ENCODE data around the gene PSMF1.

PSMF1 gene, protein sequence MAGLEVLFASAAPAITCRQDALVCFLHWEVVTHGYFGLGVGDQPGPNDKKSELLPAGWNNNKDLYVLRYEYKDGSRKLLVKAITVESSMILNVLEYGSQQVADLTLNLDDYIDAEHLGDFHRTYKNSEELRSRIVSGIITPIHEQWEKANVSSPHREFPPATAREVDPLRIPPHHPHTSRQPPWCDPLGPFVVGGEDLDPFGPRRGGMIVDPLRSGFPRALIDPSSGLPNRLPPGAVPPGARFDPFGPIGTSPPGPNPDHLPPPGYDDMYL

DNA sequence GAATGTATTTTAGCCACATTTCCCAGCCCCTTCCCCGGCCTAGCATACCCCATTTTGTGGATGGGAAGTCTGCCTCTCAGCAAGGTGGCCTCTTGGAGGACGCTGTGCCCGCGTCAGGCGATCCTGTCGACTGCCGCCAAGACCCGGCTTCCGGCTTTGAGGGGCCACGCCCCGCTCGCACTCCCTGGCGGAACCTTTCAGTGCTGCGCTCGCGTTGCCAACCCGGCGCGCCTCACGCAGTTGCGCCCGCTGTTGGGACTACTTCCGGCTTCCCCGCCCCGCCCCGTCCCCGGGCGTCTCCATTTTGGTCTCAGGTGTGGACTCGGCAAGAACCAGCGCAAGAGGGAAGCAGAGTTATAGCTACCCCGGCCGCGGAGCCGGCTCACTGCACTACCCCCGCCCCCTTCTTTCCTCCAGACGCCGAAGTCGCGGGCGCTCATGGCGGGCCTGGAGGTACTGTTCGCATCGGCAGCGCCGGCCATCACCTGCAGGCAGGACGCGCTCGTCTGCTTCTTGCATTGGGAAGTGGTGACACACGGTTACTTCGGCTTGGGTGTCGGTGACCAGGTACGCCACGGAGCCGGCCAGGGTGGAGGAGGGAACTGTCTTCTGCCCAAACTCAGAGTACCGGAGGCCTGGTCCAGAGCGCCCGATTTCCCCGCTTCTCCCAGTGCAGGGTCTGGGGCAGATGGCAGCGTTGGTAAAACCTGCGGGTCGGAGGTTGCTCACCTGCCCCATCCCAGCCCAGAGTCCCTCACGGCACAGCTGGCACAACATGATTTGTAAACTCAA lies at the start of gene PSMF1:
TSS of gene PSMF1 (plus strand) at position 267 of the 792 bp plus-strand sequence. CDS start at position 439, 172 bp downstream.
- peak; percentile 90 for DNase-seq (ENCODE audit: low read depth)

DNA sequence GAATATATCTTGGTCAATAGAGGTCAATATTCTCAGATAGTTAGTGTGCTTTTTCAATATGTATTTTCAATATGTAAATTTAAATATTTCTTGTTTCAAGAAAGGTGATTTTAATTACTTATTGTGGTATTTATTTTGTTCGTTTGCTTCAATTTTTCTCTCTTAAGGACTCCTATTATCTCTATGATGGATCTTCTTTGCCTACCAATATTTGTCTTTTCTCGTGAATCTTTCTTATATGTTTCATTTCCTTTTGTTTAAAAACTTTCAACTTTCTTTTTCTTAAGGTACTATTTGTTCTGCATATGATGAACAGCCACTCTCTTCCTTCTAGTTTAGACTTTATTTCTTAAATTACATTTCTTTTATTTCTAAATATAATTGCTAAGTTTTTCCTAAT lies 46.1 kb upstream of the PSMF1 start:
- DNase-seq (ENCODE audit: low read depth): no peak

DNA sequence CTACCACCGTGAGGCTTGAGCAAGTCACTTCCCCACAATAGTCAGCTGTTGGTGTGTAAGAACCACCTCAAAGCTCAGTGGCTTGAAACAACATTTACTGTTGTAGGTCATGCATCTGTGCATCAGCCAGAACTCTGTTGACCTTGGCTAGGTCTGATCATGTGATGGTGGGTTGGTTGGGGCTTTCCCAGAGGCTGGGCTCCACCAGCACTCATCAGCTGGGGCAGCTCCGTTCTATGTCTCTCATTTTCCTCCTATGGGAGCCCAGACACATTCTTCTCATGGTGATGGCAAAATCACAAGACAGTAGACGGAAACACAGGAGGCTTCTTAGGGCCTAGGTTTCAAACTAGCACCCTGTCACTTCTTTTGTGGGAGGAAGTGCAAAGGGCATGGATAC lies 42.8 kb upstream of the PSMF1 start:
- DNase-seq (ENCODE audit: low read depth): no peak

DNA sequence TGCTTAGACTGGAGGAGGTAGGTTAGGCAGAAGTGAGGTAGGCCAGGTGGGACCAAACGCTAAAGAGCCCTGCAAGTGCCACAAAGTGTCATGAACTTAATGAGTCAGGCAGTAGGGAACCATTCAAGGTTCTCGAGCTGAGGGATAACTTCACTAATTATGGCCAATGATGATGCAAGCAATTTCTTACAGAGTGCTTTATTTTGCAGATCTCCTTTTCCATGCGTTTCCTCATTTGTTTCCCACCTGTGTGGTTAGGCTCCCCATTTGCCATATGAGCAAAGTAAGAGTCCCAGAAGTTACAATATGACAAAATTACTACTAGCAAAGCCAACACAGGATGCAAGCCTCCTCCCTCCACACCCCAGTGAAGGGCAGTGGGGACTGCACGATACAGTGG lies 36.5 kb upstream of the PSMF1 start:
- no peak for DNase-seq (ENCODE audit: low read depth)

DNA sequence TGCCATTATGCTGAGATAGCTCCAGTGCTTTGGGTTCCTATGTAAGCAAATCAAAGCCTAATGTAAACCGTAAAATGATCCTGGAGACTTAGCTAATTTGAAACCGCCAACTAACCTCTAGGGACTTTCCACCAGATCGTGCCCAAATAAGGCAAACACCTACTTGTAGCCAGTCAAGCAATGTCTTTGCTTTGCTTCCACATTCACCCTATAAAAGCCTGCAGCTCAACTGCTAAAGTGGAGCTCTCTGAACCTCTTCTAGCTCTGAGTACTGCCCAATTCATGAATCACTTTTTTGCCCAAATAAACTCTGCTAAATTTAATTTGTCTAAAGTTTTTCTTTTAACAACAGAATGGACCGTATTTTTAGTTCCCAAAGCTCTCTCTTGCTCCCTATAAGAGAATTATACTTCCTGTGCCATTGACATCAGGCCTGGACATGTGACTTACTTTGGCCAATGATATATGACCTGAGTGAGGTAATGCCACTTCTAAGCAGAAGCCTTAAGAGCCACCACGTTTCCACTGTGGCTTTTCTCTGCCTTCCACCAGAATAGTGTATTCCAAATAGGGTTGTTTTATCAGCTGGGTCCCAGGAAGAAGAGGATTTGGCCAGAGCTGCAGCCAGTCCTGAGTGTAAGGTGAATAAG lies 34.8 kb upstream of the PSMF1 start:
- DNase-seq (ENCODE audit: low read depth): no peak

DNA sequence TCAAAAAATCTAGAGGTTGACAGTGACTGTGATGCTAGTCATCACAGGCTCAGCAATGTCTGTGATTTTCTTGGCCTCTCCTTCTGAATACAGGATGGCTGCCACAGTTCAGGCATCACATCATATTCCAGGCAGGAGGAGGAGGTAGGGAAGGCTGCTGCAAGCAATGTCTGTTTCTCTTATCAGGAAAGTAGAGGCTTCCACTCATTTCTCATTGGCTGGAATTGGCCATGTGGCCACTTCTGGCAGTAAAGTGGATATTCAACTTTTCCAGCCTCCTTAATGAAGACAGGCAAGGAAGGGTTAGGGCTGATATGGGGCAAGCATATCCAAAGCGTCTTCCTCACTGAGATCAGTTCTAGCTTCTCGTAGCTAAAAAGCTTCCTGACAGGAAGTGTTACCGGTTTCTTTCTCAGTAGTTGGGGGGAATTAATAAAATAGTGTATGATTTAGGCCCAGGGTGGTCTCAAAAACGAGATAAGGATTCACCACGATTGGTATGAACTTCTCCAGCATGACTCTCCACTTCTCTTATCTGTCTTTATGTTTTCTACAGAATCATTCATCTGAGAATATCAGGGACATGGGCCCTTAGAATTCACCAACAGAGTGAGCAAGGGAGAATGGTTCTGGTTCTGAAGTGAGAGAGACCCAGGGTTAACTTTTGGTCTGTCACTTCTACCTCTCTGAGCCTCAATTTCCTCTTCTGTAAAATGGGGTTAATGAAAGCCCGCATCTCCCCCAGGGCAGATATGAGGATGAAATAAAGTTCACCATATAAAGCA lies 32.7 kb upstream of the PSMF1 start:
- DNase-seq (ENCODE audit: low read depth): no peak

DNA sequence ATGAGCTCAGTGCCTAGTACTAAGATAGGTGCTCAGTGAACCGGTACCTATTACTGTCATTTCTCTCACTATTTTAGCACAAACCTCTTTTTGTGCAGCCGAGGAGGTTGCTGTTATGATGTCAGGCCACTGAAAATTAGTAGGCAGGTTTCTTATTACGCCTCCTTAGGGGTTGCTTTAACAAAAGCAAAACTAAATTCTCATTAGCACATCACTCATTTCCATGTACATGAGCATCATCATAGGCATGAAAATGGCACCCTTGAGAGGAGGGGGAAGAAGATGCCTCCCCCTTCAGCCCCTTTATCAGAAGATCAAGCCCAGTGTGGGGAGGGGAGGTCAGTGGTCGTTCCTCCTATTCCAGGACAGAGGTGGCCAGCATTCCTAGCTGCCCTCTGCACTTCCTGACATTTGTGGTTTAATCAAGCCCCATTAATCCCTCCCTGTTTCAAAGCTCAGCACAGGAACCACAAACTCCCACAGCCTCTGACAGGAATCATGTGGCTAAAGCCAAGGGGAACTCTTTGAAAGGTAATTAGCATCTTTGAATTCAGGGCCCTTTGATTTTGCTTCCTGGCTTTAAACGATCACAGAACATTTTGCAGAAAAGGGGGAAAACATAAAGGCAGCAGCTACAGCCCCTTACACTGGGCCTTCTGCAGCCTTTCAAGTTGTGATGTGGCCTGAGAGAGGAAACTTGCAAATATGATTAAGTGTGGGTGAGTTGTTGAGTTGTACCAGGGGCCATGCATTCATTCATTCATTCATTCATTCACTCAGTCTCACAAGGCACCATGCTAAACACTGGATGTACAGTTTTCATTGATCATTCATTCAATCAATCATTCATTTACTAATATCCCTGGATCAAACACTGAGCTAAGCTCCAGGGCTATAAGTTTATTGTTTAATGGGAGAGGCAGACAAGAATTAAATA lies 31.9 kb upstream of the PSMF1 start:
- no peak for DNase-seq (ENCODE audit: low read depth)

DNA sequence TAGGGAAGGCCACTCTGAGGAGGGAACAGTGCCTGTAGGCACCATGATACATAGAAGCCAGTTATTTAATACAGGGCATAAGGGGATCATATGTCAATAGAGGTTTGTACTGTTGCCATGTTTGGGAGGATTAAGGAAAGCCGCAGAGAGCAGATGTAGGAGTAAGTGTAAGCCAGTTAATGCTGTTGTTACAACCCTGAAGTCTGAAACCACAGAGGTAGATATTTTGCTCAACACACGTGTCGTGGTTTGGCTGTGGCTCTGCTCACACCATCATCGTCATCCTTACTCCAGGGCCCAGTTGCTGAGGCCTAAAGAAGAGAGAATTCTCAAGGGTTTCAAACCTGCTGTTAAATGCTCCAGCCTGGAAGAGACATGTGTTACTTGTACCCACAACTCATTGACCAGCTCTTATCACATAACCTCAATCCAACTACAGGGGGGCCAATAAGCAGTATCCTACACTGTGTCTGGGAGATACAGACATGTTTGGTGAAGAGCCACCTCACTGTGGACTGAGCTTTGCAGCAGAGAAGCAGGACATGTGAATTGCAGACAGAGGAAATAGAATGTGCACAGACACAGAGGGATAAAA lies 31.0 kb upstream of the PSMF1 start:
- DNase-seq (ENCODE audit: low read depth): no peak

DNA sequence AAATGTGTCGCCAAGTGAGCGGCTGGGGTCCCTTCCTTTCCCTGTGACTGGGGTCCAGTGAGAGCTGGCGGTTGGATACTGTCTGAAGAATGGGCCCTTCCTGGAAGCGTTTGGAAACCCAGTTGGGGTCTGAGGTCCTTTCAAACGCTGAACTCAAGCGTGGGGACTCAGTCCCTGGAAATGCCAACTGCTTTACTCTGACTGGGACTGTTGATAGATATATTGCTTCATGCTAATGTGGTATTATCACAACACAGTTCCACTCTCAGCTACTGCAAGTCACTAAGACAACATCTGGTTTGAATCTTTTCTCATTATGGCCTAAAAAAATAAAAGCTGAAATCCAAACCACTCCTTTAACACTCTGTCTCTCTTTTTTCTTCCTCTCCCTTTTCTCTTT lies 23.7 kb upstream of the PSMF1 start:
- no peak for DNase-seq (ENCODE audit: low read depth)

DNA sequence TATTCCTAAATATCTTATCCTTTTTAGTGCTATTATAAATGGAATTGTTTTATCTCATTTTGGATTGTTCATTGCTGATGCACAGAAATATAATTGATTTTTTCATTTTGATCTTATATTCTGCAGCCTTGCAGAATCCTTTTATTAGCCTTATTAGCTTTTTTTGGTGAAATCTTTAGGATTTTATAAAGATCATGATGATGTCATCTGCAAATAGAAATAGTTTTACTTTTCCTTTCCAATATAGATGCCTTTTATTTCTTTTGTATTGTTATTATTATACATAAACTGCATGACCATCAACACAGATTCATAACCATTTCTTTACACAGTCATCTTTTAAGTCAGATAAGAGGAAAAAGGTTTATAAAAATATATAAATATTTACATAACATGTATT lies 16.9 kb upstream of the PSMF1 start:
- no peak for DNase-seq (ENCODE audit: low read depth)

DNA sequence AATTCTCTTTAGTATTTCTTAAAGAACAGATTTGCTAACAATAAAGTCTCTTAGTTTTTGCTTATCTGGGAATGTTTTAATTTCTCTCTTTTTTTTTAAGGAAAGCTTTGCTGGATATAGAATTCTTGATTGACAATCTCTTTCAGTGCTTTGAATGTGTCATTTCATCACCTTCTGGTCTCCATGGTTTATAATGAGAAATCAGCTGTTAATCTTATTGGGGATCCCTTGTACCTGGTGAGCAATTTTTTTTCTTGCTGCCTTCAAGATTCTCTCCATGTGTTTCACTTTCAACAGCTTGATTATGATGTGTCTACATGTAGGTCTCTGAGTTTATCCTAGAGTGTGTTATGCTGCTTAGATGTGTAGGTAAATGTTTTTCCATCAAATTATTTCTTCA lies 16.4 kb upstream of the PSMF1 start:
- DNase-seq (ENCODE audit: low read depth): no peak

DNA sequence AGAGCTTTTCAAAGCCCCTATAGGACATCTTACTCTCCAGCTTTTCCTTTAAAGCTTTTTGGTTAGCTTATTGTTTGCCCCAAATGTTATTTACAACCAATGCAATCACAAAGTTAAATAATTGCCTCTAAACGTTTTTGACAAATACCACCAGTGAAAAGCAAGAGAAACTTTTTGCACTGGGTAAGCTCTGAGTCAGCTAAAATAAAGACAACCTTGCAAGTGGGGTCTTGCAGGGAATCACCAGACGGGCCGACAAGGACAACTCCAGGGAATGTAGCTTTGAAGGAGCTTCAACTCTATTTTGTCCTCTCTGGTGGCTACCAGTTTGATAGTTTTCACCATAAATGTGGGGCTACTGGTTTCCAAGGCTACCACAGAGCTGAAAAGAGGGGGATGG lies 14.7 kb upstream of the PSMF1 start:
- DNase-seq (ENCODE audit: low read depth): no peak

DNA sequence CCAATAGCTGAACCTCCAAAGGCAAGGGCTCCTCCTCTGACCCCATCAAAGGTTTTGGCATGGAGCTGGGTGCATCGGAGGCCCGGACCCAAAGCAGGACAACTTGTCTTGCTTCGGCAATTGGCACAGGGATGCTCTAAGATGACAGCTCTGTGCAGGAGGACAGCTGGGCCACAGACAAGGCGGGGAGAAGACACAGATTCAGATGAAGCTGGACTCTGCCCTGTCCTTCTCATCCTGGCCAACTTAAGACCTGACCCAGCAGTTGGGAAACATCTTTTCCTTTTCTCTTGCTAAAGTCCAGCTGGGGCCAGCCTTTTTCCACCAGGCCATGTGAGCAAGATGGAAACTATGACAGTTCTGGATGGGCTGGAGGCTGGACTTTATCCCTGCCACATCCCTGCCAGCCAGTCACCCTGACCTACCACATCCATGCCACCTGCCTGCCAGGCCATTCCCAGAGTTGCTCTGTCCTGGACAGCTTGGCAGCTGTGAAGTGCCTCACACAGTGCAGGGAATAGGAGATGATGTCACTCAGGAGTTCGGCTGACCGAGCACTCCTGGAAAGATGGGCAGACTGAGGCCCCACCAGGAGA lies 12.7 kb upstream of the PSMF1 start:
- DNase-seq (ENCODE audit: low read depth): no peak

DNA sequence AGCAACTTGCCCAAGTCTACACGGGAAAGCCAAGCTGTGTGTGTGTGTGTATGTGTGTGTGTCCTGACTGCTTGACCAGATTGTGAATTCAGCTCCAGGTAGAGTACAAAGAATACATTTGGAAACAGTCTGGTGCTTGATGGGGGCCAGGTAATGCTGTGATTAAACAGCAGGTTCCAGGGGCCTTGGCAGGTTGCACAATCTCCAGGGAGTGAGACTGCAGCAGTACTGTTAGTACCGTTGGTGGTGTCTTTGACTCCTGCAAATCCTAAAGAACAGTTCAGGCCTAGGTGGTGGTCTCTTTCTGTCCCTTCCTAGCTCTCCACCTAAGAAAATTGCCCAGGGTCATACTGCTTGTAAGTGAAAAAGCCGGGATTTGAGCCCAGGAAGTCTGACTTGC lies 11.2 kb upstream of the PSMF1 start:
- no peak for DNase-seq (ENCODE audit: low read depth)

DNA sequence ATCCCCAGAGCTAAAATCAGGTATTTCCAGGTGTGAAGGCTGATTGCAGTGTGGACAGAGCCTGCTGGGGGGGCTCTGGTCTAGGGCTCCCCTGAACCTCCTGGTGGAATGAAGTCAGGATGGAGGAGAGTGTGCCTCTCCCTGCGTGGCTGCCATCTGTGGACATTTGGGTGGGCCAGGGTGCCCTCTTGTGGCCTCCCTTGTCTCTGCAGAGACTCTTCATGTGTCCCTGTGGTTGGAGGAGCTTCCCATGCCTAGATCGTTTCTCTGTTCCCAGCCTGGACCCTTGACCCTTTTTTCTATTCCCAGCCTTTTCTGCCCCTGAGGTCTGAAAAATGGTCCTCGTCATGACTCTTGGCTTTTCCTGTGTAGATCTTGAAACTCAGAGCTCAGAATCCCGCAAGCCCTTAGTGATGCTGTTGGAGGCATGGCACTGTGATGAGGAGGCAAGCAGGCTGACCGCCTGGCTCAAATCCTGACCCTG lies 9.9 kb upstream of the PSMF1 start:
- DNase-seq (ENCODE audit: low read depth): peak; percentile 8

DNA sequence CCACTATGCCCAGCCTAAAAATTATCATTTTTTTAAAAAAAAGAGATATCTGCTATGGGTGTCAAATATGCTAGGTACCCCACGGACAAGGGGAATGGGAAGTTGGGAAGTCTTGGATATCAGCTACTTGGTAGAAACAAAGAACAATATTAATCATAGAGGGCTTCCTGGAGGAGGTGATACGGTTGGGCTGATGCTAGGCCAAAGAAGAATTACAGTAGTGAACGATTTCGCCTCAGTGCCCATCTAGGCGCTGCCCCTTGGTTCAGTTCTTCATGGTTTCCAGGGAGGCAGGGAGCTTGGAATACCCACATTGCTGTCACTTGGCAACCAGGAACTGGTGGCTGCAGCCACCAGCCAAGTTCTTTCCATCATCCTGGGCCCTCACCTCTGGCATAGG lies 5.5 kb upstream of the PSMF1 start:
- no peak for DNase-seq (ENCODE audit: low read depth)

DNA sequence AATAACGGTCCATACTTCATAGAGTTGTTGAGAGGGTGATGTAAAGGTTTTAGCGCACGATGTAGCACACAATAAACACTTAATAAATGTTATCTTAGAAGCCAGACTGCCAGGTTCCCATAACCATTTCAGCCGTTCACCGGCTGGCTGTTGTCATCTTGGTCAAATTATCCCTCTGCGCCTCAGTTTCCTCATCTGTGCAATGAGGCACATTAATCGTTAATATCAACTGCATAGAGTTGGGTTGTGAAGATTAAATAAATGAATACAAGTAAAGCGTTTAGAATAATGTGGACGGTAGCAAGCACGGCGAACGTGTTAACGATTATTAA lies 432 bp upstream of the PSMF1 start:
- DNase-seq (ENCODE audit: low read depth): no peak

DNA sequence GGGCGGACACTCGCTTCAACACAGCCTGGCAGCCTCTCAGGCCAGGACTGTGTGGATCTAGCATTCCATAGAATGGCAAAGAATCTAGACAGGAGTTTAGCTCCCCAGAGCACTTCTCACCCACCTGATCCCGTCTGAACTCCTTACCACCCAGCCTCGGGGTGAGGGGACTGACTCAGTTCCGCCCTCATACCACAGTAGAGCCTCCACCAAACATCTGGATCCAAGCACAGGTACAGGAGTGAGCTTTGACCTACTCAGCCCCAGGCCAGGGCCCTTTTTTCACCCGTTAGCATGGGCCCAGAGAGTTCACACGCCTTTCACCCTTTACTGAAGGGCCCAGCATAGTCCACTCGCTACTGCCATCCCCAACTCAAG lies 715 bp downstream of the PSMF1 start:
- DNase-seq (ENCODE audit: low read depth): no peak

DNA sequence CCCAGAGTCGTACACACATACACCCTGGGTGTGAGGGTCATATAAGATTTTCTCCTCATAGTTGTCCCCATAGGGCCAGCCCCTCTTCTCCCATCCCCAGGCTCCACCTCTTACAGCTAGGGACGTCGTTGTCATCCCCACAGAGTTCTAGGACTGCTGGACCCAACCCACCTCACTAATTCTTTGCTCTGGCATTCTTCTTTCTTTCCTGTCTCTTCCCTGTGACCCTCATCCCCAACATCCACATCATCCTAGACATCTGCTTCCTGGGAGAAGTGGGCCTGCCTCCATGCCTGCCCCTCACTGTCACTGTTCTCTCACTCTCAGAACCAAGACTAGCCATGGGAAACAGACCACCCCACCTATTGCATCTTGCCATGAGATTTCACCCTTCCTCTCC lies 1.1 kb downstream of the PSMF1 start:
- DNase-seq (ENCODE audit: low read depth): no peak

DNA sequence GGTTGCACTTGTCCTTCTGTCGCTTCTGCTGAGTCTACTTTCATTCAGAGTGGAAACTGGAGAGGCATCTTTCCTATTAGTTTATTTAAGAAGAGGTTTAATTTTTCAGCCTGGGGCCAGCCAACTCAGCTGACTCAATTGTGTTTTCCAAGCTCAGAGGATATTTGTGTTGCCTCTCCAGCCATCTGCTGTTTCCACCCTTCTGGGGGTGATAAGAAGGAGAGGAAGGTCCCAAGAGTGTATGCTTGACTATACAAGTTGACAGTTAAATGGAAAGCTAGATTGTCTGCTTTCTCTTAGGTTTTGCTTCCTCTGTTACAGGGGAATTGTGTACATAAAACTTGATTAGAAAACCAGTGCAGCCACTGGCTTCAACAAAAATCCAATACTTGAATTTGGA lies 3.0 kb downstream of the PSMF1 start:
- DNase-seq (ENCODE audit: low read depth): no peak
